ENCODE data around the gene CDC42EP5.

Gene CDC42EP5

DNA sequence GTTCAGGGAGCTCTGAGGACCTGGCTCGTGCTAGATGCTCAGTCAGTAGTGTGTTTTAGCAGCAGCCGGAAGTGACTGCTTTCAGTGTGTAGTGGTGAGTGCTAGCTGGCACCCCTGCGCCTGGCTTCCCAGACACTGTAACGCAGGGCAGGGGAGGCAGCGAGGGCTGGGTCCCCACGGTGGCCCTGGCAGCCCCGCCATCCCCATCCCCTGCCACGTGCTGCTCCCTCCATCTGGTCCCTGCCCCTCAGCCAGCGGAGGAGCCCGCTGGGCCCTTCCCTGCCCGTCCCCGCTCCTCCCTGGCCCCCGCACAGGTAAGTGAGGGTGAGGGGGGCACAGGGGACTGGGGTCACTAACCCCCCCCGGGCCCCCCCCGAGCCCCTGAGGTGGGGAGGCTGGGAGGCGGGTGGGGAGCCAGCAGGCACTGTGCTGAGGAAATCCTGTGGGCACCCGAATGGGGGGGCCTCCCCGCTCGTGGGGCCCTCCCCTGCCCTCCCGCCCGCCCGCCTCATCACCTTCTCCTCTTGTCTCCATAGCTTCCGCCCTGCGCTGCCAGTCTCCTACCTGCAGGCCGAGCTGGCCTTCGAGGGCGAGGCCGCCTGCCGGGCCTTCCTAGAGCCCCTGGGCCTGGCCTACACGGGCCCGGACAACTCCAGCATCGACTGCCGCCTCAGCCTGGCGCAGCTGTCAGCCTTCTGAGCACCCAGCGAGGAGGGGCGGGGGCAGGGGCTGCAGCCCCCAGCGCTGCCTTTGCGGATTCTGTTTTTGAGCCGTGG is 12.7 kb downstream of the CDC42EP5 start:
- H3K4me3 ChIP-seq (ENCODE audit: low read depth, low read length): no peak overlapping the region
- DNase-seq (ENCODE audit: low read depth): no peak
- in situ Hi-C loops (cut with HindIII; ENCODE audit: low sequenced_read_pairs): loop anchor here (25.0 kb wide), 1 partner anchor 1152 kb away; the partner anchor contains the start of genes ZNF524, ZNF784 and ZNF865
- TF ChIP-seq, protein P1, sequence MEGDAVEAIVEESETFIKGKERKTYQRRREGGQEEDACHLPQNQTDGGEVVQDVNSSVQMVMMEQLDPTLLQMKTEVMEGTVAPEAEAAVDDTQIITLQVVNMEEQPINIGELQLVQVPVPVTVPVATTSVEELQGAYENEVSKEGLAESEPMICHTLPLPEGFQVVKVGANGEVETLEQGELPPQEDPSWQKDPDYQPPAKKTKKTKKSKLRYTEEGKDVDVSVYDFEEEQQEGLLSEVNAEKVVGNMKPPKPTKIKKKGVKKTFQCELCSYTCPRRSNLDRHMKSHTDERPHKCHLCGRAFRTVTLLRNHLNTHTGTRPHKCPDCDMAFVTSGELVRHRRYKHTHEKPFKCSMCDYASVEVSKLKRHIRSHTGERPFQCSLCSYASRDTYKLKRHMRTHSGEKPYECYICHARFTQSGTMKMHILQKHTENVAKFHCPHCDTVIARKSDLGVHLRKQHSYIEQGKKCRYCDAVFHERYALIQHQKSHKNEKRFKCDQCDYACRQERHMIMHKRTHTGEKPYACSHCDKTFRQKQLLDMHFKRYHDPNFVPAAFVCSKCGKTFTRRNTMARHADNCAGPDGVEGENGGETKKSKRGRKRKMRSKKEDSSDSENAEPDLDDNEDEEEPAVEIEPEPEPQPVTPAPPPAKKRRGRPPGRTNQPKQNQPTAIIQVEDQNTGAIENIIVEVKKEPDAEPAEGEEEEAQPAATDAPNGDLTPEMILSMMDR (IDR thresholded peaks at IDR 0.05; ENCODE audit: low read depth, low read length, missing control alignments): no peak

DNA sequence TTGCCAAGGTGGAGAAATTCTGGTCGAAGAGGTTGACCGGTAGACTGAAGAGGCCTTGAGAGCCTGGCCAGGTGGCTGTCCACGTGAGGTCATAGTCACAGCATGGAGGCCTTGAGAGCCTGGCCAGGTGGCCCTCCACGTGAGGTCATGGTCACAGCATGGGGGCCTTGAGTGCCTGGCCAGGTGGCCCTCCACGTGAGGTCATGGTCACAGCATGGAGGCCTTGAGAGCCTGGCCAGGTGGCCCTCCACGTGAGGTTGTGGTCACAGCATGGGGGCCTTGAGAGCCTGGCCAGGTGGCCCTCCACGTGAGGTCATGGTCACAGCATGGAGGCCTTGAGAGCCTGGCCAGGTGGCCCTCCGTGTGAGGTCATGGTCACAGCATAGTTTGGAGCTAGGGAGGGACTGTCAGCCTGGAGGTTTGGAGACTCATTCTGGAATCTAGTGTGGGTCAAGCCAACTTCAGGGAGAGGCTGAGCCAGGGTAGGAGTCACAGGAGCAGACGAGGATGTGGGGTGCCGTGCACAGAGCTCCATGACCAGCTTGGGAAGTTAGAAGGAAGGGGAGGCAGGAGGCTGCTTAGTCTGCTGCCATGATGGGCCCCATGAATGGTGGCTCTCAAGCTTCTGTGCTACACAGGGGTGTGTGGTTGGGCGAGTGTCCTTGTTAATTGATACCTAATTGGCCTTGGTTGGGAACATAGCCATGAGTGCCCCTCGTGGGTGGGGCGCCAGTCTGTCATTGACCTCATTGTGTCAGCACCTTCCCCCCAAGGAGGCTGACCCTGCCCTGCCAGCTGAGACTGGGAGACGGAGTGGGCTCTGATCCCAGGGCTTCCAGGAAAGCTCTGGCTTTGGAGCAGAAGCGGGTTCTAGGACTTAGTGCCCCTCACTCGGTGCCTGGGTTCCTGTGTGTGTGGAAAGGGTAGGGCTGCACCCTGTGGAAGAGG is 13.5 kb downstream of the CDC42EP5 start:
- no peak overlapping the region for H3K4me3 ChIP-seq (ENCODE audit: low read depth, low read length)
- TF ChIP-seq, protein P1 (IDR thresholded peaks at IDR 0.05; ENCODE audit: low read depth, low read length, missing control alignments): no peak
- DNase-seq (ENCODE audit: low read depth): no peak
- in situ Hi-C loops (cut with HindIII; ENCODE audit: low sequenced_read_pairs): loop anchor here (10.0 to 25.0 kb wide), 2 partner anchors 625 to 1153 kb away; partner anchors contain the start of genes ZNF524, ZNF784 and ZNF865

- TF ChIP-seq, protein P1 (IDR thresholded peaks at IDR 0.05; ENCODE audit: low read depth, low read length, missing control alignments): no peak
- in situ Hi-C loops (cut with HindIII; ENCODE audit: low sequenced_read_pairs): loop anchor here (10.0 to 25.0 kb wide), 2 partner anchors 626 to 1154 kb away; partner anchors contain the start of genes ZNF524, ZNF784 and ZNF865
- no peak for DNase-seq (ENCODE audit: low read depth)
- no peak overlapping the region for H3K4me3 ChIP-seq (ENCODE audit: low read depth, low read length)
Measured at GRCh38 chr19:54458648-54459281, 14.3 kb downstream of the CDC42EP5 start.

DNA sequence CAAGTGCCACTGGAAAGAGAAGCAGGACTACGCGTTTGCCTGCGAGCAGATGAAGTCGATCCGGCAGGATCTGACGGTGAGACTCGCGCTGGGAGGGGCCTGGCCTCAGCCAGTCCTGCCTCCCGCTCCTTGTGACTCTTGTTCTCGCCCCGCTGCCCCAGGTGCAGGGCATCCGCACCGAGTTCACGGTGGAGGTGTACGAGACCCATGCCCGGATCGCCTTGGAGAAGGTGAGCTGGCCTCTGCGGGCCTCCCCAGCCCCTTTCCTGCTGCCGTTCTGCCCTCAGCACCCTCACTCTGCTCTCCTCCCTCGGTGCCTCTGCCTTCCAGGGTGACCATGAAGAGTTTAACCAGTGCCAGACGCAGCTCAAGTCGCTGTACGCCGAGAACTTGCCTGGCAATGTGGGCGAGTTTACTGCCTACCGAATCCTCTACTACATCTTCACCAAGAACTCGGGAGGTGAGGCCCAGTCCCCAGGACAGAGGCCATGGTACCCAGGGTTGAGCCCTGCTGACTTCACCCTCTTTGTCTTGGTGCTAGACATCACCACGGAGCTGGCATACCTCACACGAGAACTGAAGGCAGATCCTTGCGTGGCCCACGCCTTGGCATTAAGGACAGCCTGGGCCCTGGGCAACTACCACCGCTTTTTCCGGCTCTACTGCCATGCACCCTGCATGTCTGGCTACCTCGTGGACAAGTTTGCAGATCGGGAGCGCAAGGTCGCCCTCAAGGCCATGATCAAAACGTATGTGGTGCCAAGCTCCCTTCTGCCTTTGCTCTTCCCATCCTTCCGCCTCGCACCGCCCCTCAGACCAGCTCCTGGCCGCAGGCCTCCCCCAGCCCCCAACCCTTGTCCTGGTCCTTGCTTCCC is 15.1 kb downstream of the CDC42EP5 start:
- DNase-seq (ENCODE audit: low read depth): no peak
- in situ Hi-C loops (cut with HindIII; ENCODE audit: low sequenced_read_pairs): loop anchor here (10.0 to 25.0 kb wide), 2 partner anchors 627 to 1154 kb away; partner anchors contain the start of genes ZNF524, ZNF784 and ZNF865
- TF ChIP-seq, protein P1 (IDR thresholded peaks at IDR 0.05; ENCODE audit: low read depth, low read length, missing control alignments): no peak
- no peak overlapping the region for H3K4me3 ChIP-seq (ENCODE audit: low read depth, low read length)

- H3K4me3 ChIP-seq (ENCODE audit: low read depth, low read length): no peak overlapping the region
- in situ Hi-C loops (cut with HindIII; ENCODE audit: low sequenced_read_pairs): loop anchor here (10.0 to 25.0 kb wide), 2 partner anchors 628 to 1156 kb away; partner anchors contain the start of genes ZNF524, ZNF784 and ZNF865
- no peak for DNase-seq (ENCODE audit: low read depth)
- TF ChIP-seq, protein P1 (IDR thresholded peaks at IDR 0.05; ENCODE audit: low read depth, low read length, missing control alignments): no peak
Measured at GRCh38 chr19:54456423-54457373, 16.4 kb downstream of the CDC42EP5 start.

Measured in astrocyte of the cerebellum (primary cell).